SK-N-DZ (cell line): ENCODE data around the gene NPB. TPM values are rescaled to one million over a fixed set of nuclear protein-coding genes. Genes with fewer than 3 reads are reported as not detected.
A peak's percentile ranks its signal among the peaks of the same experiment; 100 is the strongest.

Source experiments
- DNase-seq: peaks from one replicate; pipeline ENCODE4 v3.0.0-alpha.2; 2015; ENCODE audit warnings: low spot score
- polyA plus RNA-seq, 2 experiments: library from polyadenylated mRNA; depleted of rRNA; stranded (reverse); fragments of >200 nt; gene quantifications; 2 replicates each; pipeline ENCODE4 v1.2.3, GENCODE V29; 2014

The NPB gene
- 3.0 and 13.2 TPM in 2 replicates for polyA plus RNA-seq (2014; cell fraction: cytosol; rRNA removed)
- 0.83 and 3.4 TPM in 2 replicates for polyA plus RNA-seq (2014; cell fraction: nucleus; rRNA removed)

DNA sequence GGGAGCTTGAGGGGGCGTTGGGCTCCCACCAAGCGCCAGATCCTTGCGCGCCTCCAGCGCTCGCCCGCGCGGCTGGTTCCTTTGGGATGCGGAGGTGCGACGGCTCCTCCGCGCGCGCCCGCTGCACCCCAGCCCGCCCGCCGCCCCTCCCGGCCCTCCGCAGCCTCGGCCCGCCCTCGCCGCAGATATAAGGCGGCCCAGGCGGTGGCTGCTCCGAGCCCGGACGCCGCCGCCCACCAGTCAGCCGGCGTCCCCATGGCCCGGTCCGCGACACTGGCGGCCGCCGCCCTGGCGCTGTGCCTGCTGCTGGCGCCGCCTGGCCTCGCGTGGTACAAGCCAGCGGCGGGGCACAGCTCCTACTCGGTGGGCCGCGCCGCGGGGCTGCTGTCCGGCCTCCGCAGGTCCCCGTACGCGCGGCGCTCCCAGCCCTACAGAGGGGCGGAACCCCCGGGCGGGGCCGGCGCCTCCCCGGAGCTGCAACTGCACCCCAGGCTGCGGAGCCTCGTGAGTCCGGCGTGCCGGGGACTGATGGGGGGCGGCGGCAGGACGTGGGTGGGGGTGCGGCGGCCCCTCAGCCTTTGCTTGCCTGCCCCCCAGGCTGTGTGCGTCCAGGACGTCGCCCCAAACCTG lies at the start of gene NPB:
TSS of gene NPB (plus strand) at position 216 of the 630 bp plus-strand sequence. CDS start at position 256, 40 bp downstream.
- no peak for DNase-seq

DNA sequence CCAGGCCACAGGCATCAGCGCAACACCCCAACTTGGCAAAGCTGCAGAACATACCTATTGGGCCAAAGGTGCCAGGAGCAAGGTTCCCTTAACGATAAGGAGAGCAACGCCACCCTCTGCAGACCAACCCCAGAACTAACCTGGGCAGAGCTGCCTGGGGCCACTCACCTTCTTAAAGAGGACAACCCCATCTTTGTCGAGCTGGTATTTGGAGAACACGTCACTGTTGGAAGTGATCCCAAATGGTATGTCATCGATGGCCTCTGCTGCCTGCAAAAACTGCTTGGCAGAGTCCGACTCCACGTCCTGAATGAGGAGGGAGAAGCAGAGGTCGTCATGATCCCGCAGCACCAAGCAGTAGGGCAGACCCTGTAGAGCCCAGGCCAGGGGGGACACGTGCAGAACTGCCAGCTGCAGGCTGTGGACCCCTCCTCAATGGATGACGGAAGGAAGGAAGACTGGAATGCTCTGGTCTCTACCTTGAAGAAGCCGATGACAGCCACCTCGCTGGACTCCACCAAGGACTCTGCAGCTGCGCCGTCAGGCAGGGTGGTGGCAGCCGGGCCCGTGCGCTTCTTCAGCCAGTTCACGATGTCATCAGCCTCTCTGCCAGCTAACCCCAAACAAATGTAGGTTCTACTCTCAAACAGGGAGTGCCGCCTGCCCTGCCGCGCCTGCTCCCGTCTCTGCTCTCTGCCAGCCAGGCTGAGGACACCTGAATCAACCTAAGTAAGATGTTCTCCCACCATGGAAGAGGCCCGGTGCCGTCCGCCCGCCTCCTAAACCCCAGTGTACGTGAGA lies 46.9 kb upstream of the NPB start:
- DNase-seq: no peak

DNA sequence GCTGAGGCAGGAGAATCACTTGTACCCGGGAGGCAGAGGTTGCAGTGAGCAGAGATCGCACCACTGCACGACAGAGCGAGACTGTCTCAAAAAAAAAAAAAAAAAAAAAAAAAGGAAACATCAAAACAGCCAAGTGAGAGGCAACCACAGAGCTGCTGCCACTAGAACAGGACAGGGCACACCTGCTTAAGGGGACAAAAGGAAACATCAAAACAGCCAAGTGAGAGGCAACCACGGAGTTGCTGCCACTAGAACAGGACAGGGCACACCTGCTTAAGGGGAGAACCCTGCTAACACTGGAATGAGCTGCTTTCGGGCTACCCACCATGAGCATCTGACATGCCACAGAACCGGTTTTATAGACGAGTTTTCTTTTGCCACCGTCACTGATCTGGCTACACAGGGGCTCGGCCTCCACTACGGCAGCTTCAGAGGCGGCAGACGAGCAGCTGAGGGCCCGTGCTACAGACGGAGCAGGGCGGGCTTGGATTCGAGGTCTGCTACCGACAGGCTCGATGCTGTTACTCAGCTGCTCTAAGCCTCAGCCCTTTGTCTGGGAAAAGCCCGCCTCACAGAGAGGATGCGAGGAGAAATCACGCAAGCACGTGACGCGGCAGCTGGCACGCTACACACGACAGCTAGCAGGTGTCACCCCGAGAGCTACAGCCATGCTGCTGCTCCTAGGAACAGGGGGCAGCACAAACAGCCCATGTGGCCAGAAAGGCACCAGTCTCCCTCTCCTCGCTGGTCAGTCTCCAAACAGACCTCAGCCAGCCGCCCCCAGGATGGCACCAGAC lies 43.7 kb upstream of the NPB start:
- DNase-seq: no peak

DNA sequence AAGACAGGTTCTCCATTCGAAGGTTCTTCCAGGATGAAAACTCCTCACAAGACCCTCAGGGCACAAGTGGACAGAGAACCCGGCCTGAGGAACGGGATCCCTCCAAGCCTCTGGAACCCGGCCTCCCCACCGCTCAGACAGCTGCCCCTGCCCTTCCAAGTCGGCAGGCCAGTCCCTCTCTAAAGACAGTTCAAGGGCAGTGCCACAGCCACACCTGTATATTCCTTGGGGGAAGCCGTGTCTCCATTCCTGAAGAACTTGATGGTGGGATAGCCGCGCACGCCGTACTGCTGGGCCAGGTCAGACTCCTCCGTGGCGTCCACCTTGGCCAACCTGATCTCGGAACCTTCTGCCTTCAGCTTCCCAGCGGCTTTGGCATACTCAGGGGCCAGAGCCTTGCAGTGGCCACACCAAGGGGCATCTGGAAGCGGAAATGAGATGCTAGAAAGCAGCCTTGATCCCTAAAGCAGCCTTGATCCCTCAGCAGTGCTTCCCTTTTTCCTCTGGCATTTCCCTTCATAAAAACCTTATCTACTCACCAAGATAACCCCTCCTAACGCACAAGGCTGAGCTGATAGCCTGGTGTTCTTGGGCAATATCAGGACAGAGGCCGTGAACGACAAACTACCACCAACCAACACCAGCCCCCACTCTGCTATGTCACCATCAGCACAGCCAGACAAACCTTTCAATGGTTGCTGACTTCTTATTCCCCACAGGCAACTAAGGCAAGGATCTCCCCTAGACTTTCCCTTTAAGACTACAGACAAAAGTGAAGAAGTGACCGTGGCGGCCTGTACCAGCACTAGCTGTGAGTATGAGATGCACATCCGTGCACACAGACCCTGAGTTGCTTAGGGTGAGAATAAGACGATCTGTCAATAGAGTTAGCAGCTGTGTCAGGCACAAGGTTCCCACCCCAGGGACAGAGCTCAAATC lies 42.8 kb upstream of the NPB start:
- no peak for DNase-seq

DNA sequence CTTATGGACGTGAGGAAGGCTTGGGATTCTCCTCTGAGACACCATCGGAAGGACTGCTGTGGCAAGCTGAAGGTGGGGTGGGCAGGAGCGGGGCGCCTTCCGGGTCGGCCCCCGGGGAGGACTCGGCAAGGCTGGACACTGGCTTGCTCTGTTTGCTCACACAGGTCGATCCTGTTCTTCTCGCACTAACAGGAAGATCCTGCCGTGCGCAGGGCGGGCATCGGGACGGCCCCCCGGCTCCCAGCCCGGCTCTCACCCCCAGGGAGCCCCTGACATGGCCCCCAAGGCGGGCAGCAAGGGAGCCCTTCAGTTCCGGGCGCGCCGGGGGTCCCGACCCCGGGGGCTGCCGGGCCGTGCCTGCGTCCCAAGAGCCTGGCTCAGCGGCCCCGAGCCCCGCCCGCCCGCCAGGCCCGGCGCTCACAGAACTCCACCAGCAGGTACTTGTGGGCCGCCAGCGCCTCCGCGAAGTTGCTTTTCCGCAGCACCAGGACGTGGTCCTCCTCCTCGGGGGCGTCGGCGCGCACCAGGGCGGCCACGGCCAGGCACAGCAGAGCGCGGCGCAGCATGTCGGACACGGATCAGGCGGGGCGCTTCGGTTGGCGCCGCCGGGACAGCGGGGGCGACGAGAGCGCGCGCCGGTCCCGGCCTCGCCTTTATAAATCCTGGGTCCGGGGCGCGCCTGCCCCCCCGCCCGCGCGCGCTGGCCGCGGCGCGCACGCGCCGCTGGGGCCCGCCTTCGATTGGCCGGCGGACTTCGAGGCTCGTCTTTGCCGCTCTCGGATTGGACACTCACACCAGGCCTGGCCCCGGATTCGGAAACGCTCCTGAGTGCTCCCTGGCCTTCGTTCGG lies 41.9 kb upstream of the NPB start, which contains the start of gene P4HB:
TSS of gene P4HB (minus strand) at position 630 of the 850 bp plus-strand sequence. CDS start at position 566, 64 bp downstream.
- no peak for DNase-seq

DNA sequence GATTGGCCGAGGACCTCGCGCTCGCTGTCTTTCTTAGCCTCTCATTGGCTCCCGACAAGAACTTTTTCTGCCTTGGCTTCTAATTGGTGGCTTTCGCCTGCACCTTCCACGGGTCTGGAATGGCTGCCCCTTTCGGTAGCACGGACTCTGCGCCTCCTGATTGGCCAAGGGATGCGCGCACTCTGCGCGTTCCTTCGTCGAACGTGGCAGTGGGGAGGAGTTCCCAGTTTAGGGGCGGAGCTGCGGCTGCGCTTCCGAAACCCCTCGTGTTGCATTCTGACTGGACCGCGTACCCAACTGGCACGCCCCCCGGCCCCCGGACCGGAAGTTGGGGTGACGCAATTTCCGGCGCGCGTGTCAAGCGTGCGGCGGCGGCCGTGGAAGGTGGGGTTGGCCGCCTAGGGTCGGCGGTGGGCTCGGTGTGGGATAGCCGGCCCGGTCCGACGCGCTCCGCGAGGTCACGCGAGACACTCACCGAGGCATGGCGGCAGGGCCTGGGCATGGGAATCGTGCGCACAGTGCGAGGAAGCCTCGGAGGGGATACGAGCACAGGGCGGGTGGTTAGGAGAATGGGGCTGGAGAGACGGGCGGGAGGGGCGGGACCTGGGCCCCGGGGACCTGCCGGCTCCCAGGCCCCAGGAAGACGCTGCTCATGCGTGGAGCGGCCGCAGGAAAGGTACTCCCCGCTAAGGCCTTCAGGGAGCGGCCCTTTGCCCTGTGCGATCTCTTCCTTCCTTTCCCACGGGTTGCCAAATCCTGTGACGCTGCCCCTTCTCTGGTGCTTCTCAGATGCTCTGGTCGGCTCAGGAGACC lies 41.1 kb upstream of the NPB start:
- DNase-seq: peak; percentile 100

DNA sequence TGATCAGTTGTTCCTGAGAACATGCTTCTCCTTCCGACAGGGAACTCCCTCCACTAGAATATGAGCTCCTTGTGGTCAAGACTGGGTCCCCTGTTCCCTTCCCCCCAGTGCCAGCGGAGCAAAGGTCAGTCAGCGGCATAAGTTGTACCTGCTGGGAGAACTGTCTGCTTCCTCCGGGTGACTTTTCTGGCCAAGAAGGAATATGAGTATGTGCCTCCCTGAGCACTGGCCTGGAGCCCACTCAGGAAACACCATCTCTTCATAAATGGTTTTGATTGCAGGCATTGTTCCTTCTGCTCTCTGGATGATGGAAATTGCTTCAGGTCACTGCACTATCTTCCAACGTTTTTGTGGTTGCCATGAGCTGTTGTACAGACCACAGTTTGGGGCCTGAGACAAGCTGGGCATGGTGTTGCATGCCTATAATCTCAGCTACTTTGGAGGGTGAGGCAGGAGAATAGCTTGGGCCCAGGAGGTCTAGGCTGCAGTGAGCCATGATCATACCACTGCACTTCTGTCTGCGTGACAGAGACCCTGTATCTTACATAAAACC lies 38.8 kb upstream of the NPB start:
- no peak for DNase-seq

DNA sequence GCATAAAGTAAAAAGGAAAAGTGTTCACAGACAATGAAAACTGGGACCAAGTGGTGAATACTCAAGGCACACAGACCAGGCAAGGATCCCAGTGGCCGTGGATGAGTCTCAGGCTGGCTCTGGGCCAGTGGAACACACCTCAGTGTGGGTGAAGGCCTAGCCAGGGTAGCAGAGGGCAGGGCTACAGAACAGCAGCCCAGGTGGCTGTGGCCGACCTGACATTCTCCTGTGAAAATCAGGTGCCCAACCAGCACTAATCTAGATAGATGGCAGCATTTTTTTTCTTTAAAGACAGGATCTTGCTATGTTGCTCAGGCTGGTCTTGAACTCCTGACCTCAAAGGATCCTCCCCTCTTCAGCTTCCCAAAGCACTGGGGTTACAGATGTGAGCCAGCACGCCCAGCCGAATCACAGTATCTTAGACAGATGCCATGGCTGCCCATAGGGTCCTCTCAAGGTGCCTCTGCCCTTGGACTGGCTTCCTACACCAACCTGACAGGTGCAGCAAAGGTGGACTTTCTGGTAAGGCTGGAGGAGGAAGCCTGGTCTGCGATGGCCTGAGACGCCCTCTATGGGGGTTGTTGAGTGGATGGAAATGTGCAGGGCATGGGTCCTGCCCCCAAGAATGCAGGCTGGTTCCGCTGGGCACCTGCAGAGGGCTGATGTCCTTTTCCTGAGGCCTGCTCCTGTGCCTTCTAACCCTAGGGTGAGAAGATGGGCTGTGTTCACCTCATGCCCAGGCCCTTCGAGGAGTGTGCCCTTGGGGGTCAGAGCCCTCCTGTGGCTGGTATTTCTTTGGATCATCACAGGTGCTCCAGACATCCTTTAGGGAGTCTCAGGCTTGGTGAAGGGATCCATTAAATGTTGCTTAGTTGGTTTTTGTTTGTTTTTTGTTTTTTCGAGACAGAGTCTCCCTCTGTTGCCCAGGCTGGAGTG lies 37.9 kb upstream of the NPB start:
- no peak for DNase-seq

DNA sequence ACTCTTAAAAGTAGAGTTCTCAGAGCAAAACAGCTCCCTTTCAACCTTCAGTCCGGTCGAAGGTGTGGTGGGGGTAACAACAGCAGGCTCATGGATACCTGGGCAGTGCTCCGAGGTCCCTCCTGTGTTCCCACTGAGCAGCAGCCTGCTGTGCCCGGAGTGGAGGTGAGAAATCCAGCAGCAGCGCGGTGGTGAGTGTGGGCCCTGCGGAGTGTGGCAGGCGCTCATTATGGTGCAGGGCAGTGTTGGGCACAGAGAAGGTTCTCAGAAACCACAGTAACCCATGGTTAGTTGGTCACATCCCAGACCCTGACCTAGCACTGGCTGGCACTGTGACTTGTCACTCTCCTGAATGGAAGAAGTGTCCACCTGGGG lies 36.7 kb upstream of the NPB start:
- no peak for DNase-seq

DNA sequence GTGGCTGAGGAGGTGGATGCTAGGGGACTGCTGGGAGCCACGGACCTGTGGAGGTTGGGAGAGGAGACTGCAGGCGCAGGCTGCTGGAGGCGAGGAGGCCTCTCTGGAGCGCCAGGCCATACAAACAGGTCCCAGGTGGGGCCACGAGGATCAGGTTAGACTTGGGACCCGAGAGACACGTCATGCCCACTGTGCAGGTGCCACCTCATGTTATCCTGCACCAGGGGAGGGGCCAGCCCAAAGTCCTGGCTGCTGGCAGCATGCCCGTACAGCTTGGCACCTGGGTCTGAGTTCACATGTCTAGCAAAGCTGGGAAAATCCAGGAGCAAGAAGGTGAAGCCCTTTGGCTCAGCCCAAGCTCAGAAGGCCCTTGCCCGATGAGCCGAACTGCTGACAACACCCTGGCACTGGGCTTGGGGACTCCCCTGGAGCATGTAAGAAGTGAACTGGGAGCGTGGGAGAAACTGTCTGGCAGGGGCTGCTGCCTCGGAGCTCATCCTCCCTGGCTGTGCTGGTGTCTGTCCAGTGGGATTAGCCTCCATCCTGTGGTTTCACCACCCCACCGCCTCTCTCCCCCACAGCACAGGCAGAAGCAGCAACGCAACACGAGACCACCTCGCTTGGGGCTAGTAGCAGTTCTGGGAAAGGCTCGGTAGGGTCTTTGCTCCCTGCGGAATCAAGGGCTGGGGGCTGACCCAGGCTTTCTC lies 36.2 kb upstream of the NPB start:
- DNase-seq: no peak

DNA sequence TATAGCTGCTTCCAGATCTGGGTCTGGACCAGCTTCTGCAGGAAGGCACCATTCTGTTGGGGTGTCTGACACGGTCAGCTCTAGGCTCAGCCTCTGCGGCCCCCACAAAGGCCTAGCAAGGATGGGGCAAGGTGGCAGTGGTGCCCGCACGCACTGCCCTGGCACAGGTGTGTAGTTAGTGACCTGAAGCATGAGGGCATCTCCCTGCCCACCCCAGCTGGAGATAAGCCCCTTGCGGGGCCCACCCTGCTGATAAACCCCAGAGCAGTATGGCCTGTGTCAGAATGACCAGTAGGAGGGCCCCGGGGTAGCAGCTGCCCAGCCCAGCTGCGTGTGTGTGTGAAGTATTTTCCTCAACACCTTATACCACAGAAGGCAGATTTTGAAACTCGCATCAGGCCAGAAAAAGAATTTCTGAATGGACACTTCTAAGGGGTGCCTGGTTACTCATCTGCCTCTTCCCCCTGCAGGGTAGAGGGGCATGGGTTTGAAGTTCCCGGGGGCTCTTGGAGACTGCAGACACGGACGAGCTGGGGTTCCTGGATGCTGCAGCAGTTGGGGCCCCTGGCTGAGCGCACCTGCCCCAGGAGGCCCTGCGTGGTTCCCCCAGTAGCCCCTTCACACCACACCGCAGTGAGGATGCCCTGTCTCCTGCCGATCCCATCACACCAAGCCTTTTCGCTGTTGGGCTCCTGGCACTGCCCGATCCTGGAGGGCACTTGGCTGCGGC lies 35.4 kb upstream of the NPB start:
- no peak for DNase-seq

DNA sequence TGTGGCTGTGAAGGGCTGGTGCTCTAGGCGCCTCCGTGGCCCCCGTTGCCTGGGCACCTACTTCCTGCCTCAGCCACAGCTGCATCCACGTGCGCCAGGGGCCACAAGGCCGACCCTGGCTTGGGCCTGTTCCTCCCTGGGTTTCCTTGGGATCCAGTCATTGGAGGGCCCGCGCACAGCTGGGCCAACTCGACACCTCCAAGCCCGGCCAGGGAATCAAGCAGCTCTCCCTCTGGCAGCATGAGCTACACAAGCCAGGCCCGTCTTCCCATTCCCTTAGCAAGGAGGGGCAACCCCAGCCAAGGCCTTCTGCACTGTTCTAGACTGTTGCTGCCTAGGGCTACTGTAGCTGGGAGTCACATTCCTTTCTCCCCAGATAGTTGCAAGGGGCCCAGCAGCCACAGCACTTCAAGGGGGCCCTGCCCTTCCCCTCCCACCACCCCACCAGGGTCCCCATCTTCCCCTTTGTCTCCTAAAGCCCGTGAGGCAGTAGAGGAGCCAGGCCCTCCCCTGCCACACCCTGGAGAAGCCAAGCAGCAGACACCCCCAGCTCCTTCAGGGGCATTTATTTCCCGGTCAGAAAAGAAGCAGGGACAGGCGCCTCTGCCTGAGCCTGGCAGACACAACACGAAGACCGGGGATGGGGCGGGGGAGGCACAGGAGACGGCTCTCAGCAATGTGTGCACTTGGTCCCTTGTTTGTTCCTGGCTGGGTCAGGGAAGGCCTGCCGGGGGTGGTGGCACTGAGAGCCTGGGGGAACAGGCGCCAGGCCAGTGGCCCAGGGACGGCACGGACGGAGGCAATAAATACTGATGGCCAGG lies 34.7 kb upstream of the NPB start:
- DNase-seq: peak; percentile 56

DNA sequence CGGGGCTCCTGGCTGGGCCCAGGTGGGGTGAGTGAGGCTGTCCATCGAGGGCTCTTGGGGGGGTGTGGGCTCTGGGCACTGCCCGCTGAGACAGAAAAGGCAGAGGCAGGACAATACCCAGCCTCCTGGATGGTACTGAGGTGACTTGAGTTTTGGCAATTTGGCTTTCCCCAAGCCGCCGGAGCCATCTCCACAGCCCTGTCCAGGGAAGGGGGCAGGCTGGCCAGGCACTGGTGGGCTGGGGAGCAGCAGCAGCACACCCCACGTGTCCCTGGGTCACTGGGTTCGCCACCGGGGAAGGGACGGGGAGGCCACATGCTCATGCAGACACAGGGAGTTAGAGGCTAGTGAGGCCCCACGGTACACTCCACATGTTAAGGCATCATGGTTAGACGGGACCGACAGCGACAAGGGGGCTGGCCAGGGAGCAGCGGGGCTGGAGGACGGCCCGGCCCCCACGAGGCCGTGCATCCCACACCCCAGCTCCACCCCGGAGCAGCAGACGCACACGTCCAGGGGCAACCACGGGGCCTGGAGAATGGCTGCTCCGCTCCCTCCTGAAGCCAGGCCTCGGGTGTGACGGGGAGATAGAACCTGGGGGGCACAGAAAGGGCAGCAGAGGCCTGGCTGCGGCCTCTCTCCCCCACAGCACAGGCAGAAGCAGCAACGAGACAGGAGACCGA lies 33.9 kb upstream of the NPB start:
- peak; percentile 44 for DNase-seq

DNA sequence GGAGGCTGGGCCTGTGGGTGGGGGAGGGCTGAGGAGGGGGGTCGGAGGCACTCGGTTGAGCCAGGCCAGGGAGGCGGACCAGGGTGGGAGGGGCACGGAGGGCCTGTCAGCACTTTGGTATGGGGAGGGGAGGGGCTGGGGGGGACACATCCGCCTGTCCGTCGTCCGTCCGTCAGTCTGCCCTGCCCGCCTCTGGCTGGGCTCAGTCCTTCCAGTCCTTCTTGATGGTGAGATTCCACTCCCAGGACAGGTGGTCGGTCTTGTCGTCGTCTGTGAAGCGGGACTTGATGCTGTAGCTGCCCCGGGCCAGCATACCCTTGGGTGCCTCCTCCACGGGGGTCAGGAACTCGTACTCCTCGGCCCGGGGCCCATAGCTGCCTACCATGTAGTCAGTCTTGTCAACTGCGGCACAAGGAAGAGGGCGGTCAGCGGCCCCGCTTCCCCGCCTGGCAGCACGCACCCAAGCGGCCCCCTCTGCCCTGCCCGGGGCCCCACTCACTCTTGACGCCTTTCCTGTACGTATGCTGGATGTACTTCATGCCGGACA lies 33.3 kb upstream of the NPB start:
- peak; percentile 47 for DNase-seq
